B cell (primary cell): ENCODE results near the gene TMBIM6. TPM values are rescaled to one million over a fixed set of nuclear protein-coding genes. Genes with fewer than 3 reads are reported as not detected.
"Not testable (repeated sequence)": the region's sequence is repeated elsewhere in the genome, so short reads cannot be mapped to it uniquely, and the experiment has no call there.

ENCODE experiments used
- ATAC-seq: fragments of 200-7000 bp; cut with Tn5 transposase; one replicate; pipeline ENCODE4 v1.10.0; 2021; ENCODE audit warnings: low read depth, mild to moderate bottlenecking, moderate number of reproducible peaks, moderate library complexity
- CTCF ChIA-PET: fragments of 350-600 bp; sonication (Branson Sonifier 250); formaldehyde crosslinking; loops from one replicate; lab custom pipeline; 2021; ENCODE audit warnings: antibody characterized with exemption, inconsistent platforms; lab: Charles Lee
- POLR2A ChIA-PET: fragments of 350-600 bp; sonication (Branson Sonifier 250); formaldehyde crosslinking; loops from one replicate; lab custom pipeline; 2021; ENCODE audit warnings: antibody characterized with exemption; lab: Charles Lee
- DNase-seq: peaks from one replicate; pipeline ENCODE4 v3.0.0; 2013
- H2AFZ ChIP-seq: 2 replicates; pipeline ENCODE4 v1.6.1; 2012; ENCODE audit warnings: mild to moderate bottlenecking, low read depth, low read length; ENCODE audit not compliant: insufficient read depth, poor library complexity, severe bottlenecking
- H3K27ac ChIP-seq, 2 donors: 1 replicate in 1 of 2; 2 replicates in 1 of 2; pipeline ENCODE4 v1.5.1; 2012 to 2013; ENCODE audit warnings: low read length in 2 of 2, mild to moderate bottlenecking in 2 of 2, moderate library complexity in 1 of 2
- H3K27me3 ChIP-seq, 4 experiments: fragments of 200-600 bp in 1 of 4; sonication (generic) in 1 of 4; replicated peaks in 1 of 4; 1 replicate in 2 of 4; 2 replicates in 2 of 4; pipeline versions ENCODE4 v1.6.1 to v1.7.0; 2013 to 2016; ENCODE audit warnings: low read length in 3 of 4, mild to moderate bottlenecking in 2 of 4, mixed read lengths in 1 of 4, moderate library complexity in 1 of 4; ENCODE audit not compliant: insufficient read depth in 4 of 4, control insufficient read depth in 3 of 4; ENCODE audit errors: control extremely low read depth in 1 of 4
- H3K36me3 ChIP-seq, 2 experiments: replicated peaks in 1 of 2; 1 replicate in 1 of 2; 2 replicates in 1 of 2; pipeline versions ENCODE4 v1.6.1 to v1.7.1; 2013; ENCODE audit warnings: low read length in 1 of 2; ENCODE audit not compliant: insufficient read depth in 2 of 2, control insufficient read depth in 1 of 2; ENCODE audit errors: control extremely low read depth in 1 of 2, extremely low read depth in 1 of 2
- H3K4me1 ChIP-seq, 2 donors: fragments of 200-600 bp in 1 of 2; sonication (generic) in 1 of 2; 1 replicate in 1 of 2; 2 replicates in 1 of 2; pipeline versions ENCODE4 v1.5.1 to v1.6.1; 2013 to 2017; ENCODE audit warnings: low read length in 2 of 2; ENCODE audit not compliant: control insufficient read depth in 2 of 2, insufficient read depth in 2 of 2
- H3K4me2 ChIP-seq: replicated peaks from 2 replicates; pipeline ENCODE3; 2012; ENCODE audit warnings: mild to moderate bottlenecking, low read depth, low read length; ENCODE audit not compliant: poor library complexity, severe bottlenecking
- H3K4me3 ChIP-seq, 5 experiments: fragments of 200-600 bp in 1 of 5; sonication (generic) in 1 of 5; 1 replicate in 3 of 5; 2 replicates in 2 of 5; pipeline versions ENCODE4 v1.5.1 to v1.7.0; 2011 to 2016; ENCODE audit warnings: low read length in 4 of 5, mild to moderate bottlenecking in 4 of 5, low read depth in 2 of 5, control low read depth in 1 of 5, moderate library complexity in 1 of 5; ENCODE audit not compliant: insufficient read depth in 1 of 5; ENCODE audit errors: control extremely low read depth in 1 of 5, extremely low read depth in 1 of 5
- H3K79me2 ChIP-seq: fragments of 200-600 bp; sonication (generic); one replicate; pipeline ENCODE4 v1.6.0; 2016; ENCODE audit warnings: low read length; ENCODE audit not compliant: control insufficient read depth, insufficient read depth
- H3K9ac ChIP-seq: fragments of 200-600 bp; sonication (generic); 2 replicates; pipeline ENCODE4 v1.6.1; 2017; ENCODE audit warnings: mild to moderate bottlenecking, low read length, moderate library complexity
- H3K9me3 ChIP-seq, 3 donors: one replicate each; pipeline versions ENCODE4 v1.6.1 to v1.7.1; 2013; ENCODE audit warnings: low read length in 2 of 3; ENCODE audit not compliant: control insufficient read depth in 2 of 3, insufficient read depth in 1 of 3; ENCODE audit errors: control extremely low read depth in 1 of 3
- H4K20me1 ChIP-seq: 2 replicates; pipeline ENCODE4 v1.6.0; 2012; ENCODE audit warnings: mild to moderate bottlenecking, low read length; ENCODE audit not compliant: insufficient read depth, control insufficient read depth, poor library complexity, severe bottlenecking
- H3K27ac Mint-ChIP-seq: one replicate; pipeline ENCODE4 v1.8.0; 2021; ENCODE audit warnings: mixed read lengths
- H3K27me3 Mint-ChIP-seq: one replicate; pipeline ENCODE4 v1.8.0; 2021; ENCODE audit warnings: mixed read lengths
- H3K4me1 Mint-ChIP-seq: one replicate; pipeline ENCODE4 v1.8.0; 2021; ENCODE audit warnings: mixed read lengths
- H3K4me3 Mint-ChIP-seq: one replicate; pipeline ENCODE4 v1.8.0; 2021; ENCODE audit warnings: mixed read lengths
- H3K9me3 Mint-ChIP-seq: one replicate; pipeline ENCODE4 v1.8.0; 2022; ENCODE audit warnings: mixed read lengths; ENCODE audit not compliant: insufficient read depth
- CTCF ChIP-seq: fragments of 200-600 bp; IDR thresholded peaks from one replicate; pipeline ENCODE4 v1.8.0; 2022; ENCODE audit warnings: antibody characterized with exemption, mild to moderate bottlenecking
- EZH2 ChIP-seq: IDR thresholded peaks from 2 replicates; pipeline ENCODE4 v1.6.1; 2012; ENCODE audit warnings: borderline replicate concordance, low read depth, mild to moderate bottlenecking, moderate library complexity, low read length; ENCODE audit not compliant: insufficient read depth, poor library complexity, severe bottlenecking
- WGBS: methylation state at CpG from one replicate; pipeline ENCODE4 v1.1.5; 2013; ENCODE audit warnings: missing lambda C conversion rate; ENCODE audit not compliant: insufficient coverage; 5-methylcytosine and 5-hydroxymethylcytosine counted together
- intact Hi-C: fragments of 100-400 bp; cut with micrococcal nuclease; formaldehyde crosslinking; loops from one replicate; pipeline ENCODE4 v1.10.0; 2022
- polyA plus RNA-seq: library from polyadenylated mRNA; depleted of rRNA; stranded (reverse); fragments of >200 nt; gene quantifications from 2 replicates; pipeline ENCODE4 v1.2.3, GENCODE V29; 2012
- total RNA-seq, 2 donors: library from RNA; stranded (reverse); fragments of 120-200 nt in 1 of 2; gene quantifications; 1 replicate in 1 of 2; 2 replicates in 1 of 2; pipeline versions ENCODE4 v1.2.3 to v1.2.4, GENCODE V29; 2013 to 2022

The TMBIM6 gene
- total and polyA plus RNA-seq, 2 donors (not counting 1 experiment from before 2014, with no cell fraction given): 178 to 336 TPM

- intact Hi-C loops: loop anchor here (5.0 kb wide), 1 partner anchor 157 kb away; no protein-coding TSS in a partner anchor
- no peak overlapping the region for H3K27ac Mint-ChIP-seq
- peaks cover 31% of the 10 kb centered on the region for H3K4me1 Mint-ChIP-seq
- Histone ChIP-seq H3K27ac (no peak overlapping the region), H3K9me3 (peaks cover 0 to 3% (median 0%) of the 10 kb centered on the region in 3 donors), H3K27me3 (peaks cover 0 to 9% (median 2%) of the 10 kb centered on the region in 4 experiments), H3K9ac (no peak overlapping the region), H3K79me2 (peaks cover 40% of the 10 kb centered on the region), H3K36me3 (no peaks in the 10 kb centered on the region), H3K4me3 (no peak overlapping the region), H3K4me2 (no peak overlapping the region), H4K20me1 (no peaks in the 10 kb centered on the region), H3K4me1 (peaks cover 18 to 33% of the 10 kb centered on the region in 2 donors), H2AFZ (no peak overlapping the region)
- DNase-seq (no peak), ATAC-seq (no peak)
- H3K9me3 Mint-ChIP-seq: no peaks in the 10 kb centered on the region
- CTCF ChIA-PET: interaction anchor here (0.8 to 13.2 kb wide), 14 partner anchors 10 to 351 kb away, joined by 3 to 372 read pairs (median 5); partner anchors contain the start of genes PRPF40B and TMBIM6
- no peak overlapping the region for H3K4me3 Mint-ChIP-seq
- POLR2A ChIA-PET: interaction anchor here (0.9 to 1.1 kb wide), 2 partner anchors 33 to 68 kb away, joined by 3 to 8 read pairs; partner anchors contain the start of gene TMBIM6
- TF ChIP-seq EZH2 (no peak), CTCF (no peak)
- peaks cover 11% of the 10 kb centered on the region for H3K27me3 Mint-ChIP-seq
- WGBS: no CpG with 5 or more reads among the region's 3 CpGs
These were observed 32.5 kb upstream of the TMBIM6 start for GRCh38 chr12:49708851-49709250.

DNA sequence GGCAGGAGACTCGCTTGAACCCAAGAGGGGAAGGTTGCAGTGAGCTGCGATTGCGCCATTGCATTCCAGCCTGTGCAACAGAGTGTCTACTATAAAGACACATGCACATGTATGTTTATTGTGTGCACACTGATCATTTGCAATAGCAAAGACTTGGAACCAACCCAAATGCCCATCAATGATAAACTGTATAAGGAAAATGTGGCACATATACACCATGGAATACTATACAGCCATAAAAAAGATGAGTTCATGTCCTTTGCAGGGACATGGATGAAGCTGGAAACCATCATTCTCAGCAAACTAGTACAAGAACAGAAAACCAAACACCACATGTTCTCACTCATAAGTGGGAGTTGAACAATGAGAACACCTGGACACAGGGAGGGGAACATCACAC is 27.4 kb upstream of the TMBIM6 start:
- H3K9me3 ChIP-seq, H3K9me3 Mint-ChIP-seq, H3K4me2 ChIP-seq, H3K79me2 ChIP-seq, H2AFZ ChIP-seq, H3K4me1 Mint-ChIP-seq, POLR2A ChIA-PET, H3K36me3 ChIP-seq, H3K4me3 ChIP-seq, H3K27ac ChIP-seq, H3K27ac Mint-ChIP-seq, DNase-seq, H3K9ac ChIP-seq, H3K4me3 Mint-ChIP-seq, intact Hi-C loops, ATAC-seq, H4K20me1 ChIP-seq: not testable (repeated sequence)
- H3K4me1 ChIP-seq: peaks cover 5 to 10% of the 10 kb centered on the region in 2 donors
- H3K27me3 Mint-ChIP-seq: peaks cover 11% of the 10 kb centered on the region
- CTCF ChIA-PET: interaction anchor here (1.4 to 13.2 kb wide), 4 partner anchors 47 to 77 kb away, joined by 3 to 372 read pairs (median 62); no protein-coding TSS in a partner anchor
- WGBS: 100% methylated on average over 1 of the region's 3 CpGs
- H3K27me3 ChIP-seq: peaks cover 0 to 11% (median 2%) of the 10 kb centered on the region in 4 experiments
